ENCODE measurements around the gene AFAP1.

DNA sequence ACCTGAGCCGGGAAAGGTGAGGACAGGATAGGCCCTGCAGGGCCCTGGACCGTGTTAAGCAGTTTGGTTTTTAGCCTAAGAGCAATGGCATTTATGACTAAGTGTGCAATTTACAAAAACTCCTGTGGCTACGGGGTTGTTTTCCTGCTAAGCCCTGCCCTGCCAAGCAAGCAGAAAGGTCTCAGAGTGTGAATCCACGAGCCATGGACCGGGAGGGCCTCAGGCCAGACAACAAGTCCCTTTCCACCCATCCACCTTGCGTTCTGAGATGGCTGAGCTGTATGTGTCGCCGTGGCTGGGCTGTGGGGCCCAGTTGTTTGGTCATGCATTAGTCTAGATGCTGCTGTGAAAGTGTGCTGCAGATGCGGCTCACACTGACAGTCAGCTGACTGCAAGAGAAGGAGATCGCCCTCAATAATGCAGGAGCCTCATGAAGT lies 33.9 kb upstream of the AFAP1 start:
- TF ChIP-seq YY1 (IDR thresholded peaks at IDR 0.05; ENCODE audit: insufficient read depth, insufficient read length) (no peak), SUZ12 (IDR thresholded peaks at IDR 0.05; ENCODE audit: extremely low read depth, insufficient read depth, insufficient read length) (no peak), ZNF274 (IDR thresholded peaks at IDR 0.05; ENCODE audit: low read depth, low read length) (no peak)
